Retinal pigment epithelial cell (primary cell): Measurements from ENCODE around the gene SURF2.

ENCODE experiments used
- DNase-seq: peaks from one replicate; pipeline ENCODE4 v3.0.0-alpha.2; 2010; ENCODE audit warnings: low read depth
- H3K4me3 ChIP-seq: 2 replicates; pipeline ENCODE4 v1.5.1; 2011; ENCODE audit warnings: mild to moderate bottlenecking, low read length, control low read depth, moderate library complexity
- TF ChIP-seq, protein P1 (sequence below): conservative IDR thresholded peaks from 2 replicates; pipeline ENCODE4 v1.5.1; 2011; ENCODE audit warnings: low read depth, low read length, control low read depth, inconsistent platforms

The SURF2 gene

DNA sequence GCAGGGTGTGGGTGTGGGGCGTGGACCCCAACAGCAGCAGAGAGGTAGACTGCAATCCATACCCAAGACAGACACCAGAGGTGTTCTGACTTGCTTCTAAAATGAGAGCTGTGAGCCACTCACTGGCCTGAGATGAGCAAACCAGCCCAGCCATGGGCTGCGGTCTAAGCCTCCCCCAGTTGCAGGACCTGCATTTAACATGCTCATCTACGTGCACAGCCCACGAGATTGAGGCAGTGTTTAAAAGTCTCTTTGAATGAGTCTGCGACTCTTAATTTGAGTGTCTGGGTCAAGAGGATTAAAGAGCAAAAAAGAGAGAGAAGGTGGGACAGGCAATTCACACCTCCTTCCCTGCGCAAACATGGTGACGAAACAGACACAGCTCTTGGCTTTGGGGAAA lies 13.6 kb downstream of the SURF2 start:
- TF ChIP-seq, protein P1, sequence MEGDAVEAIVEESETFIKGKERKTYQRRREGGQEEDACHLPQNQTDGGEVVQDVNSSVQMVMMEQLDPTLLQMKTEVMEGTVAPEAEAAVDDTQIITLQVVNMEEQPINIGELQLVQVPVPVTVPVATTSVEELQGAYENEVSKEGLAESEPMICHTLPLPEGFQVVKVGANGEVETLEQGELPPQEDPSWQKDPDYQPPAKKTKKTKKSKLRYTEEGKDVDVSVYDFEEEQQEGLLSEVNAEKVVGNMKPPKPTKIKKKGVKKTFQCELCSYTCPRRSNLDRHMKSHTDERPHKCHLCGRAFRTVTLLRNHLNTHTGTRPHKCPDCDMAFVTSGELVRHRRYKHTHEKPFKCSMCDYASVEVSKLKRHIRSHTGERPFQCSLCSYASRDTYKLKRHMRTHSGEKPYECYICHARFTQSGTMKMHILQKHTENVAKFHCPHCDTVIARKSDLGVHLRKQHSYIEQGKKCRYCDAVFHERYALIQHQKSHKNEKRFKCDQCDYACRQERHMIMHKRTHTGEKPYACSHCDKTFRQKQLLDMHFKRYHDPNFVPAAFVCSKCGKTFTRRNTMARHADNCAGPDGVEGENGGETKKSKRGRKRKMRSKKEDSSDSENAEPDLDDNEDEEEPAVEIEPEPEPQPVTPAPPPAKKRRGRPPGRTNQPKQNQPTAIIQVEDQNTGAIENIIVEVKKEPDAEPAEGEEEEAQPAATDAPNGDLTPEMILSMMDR: no peak
- no peak overlapping the region for H3K4me3 ChIP-seq
- no peak for DNase-seq

DNA sequence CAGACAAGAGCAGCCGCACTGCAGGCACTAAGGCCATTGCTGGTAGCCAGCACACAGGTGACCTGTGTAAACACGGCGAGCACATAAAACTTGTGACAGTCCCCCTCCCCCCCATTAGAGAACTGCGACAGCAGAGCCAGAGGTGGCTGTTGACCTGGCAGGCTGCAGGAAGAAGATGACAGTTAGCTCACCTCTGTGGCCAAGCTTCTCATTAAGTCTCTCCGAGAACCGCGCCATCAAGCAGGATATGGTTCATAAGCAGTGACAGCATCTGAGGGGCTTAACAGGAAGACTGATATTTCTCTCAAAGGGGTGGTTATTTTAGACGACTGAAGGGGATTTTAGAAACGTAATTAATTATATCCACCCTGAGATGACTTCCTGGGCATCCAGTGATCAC lies 14.3 kb downstream of the SURF2 start:
- H3K4me3 ChIP-seq: no peak overlapping the region
- TF ChIP-seq, protein P1: no peak
- DNase-seq: no peak

DNA sequence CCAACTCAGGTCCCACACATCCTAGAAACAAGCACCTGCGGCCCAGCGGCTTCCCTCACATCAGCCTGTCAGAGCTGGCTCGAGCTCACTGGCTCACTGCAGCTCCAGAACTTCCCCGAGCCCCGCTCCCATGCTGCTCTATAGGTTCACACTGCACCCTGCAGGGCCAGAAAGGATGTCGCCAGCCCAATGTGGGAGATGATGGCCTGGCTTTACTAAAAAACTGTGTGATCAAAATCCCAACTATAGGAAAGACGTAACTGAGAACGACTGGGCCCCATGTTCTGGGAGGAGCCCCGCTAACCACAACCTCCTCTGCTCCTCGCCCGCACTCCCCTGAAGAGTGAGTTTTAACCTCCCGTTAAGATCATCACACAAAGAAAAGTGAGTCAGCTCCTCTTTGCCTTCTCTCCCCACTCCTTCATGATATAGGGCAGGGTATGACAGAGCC lies 14.9 kb downstream of the SURF2 start:
- TF ChIP-seq, protein P1: no peak
- no peak overlapping the region for H3K4me3 ChIP-seq
- no peak for DNase-seq

DNA sequence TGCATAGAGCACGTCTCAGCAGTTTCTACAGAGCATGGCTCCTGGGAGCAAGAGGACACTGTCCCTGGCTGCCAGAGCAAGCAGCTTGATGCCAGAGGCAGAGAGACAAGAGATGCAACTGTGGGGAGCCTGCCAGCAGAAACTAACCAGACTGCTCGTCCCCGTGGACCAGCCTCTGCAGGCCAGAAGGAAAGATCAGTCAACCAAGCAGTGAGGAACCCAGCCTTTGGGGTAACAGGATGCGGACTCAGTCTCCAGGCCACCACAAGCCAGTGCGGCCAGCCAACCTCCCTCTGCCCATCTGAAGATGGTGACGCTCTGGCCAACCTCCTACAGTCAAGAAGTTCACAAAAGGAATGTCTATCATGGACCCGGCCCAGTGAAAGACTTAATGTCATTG lies 15.8 kb downstream of the SURF2 start:
- H3K4me3 ChIP-seq: no peak overlapping the region
- TF ChIP-seq, protein P1: no peak
- DNase-seq: no peak

DNA sequence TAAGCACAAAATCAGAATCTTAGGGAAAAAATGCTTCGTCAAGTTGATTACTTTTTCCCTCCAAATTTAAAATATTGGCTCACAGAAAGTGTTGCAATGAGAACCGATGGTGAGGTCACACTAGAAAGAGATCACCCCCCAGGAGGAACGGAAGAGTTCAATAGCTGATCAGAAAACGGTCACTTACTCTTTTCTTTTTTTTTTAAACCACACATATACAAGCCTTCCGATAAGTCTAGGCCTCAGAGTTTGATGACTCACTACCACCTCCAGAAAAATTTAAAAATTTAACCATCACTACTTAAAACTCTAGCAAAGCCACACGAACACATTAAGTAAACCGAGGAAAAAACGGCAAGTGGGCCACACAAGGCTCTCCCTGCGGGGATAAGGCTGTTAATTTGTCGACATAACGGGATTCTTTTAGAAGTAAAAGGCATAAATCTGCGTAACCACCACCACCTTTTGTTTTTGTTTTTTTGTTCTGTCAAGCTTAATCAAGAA lies 18.3 kb downstream of the SURF2 start:
- DNase-seq: no peak
- TF ChIP-seq, protein P1: no peak
- peak overlapping the region; percentile 98 for H3K4me3 ChIP-seq

DNA sequence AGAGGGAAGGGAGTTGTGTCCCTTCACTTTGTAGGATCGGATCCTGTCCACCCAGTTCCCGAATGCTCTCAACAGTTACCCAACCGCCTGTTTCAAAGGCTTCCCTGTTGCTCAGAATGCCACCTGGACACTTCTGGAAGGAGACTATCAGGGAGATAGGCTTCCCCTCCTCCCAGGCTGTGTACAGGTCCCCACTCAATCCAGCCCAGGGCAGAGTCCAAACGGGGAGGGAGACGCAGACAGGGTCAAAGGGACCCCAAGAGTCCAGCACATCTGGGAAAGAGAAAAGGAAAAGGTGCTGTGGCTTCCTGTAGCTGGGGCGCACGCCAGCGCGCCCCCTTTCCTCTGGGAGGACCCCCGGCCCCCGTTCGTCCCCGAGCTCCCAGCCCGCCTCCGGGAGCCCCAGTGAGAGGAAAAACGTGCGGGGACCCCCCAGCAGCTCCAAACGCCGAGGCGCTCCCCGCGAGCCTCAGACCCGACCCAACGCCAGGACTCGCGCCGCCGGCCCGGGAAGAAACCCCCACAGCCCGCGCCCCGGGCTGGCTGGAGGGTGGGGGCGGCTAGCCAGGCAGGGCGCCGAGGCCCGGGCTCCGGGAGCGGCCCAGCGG lies 18.9 kb downstream of the SURF2 start:
- DNase-seq: no peak
- peak overlapping the region; percentile 98 for H3K4me3 ChIP-seq
- TF ChIP-seq, protein P1: no peak
